HUES6 (cell line): ENCODE measurements around the gene MIXL1.
"Not testable (repeated sequence)": the region's sequence is repeated elsewhere in the genome, so short reads cannot be mapped to it uniquely, and the experiment has no call there.

Experiments
- H3K27ac ChIP-seq: 2 replicates; pipeline ENCODE4 v1.7.0; 2013; ENCODE audit warnings: low read depth, mild to moderate bottlenecking, low read length, inconsistent platforms
- H3K27me3 ChIP-seq: 2 replicates; pipeline ENCODE4 v1.6.1; 2013; ENCODE audit warnings: low read length; ENCODE audit not compliant: control insufficient read depth, insufficient read depth
- H3K36me3 ChIP-seq: 2 replicates; pipeline ENCODE4 v1.6.1; 2013; ENCODE audit warnings: low read length; ENCODE audit not compliant: control insufficient read depth, insufficient read depth
- H3K4me1 ChIP-seq: 2 replicates; pipeline ENCODE4 v1.6.1; 2013; ENCODE audit warnings: low read length; ENCODE audit not compliant: control insufficient read depth, insufficient read depth
- H3K4me3 ChIP-seq: 2 replicates; pipeline ENCODE4 v1.5.1; 2013; ENCODE audit warnings: low read depth, low read length
- H3K9ac ChIP-seq: one replicate; pipeline ENCODE4 v1.6.1; 2013; ENCODE audit warnings: mild to moderate bottlenecking, low read length
- H3K9me3 ChIP-seq: 2 replicates; pipeline ENCODE4 v1.6.1; 2013; ENCODE audit warnings: low read depth, low read length; ENCODE audit not compliant: control insufficient read depth, insufficient read depth

Gene MIXL1

DNA sequence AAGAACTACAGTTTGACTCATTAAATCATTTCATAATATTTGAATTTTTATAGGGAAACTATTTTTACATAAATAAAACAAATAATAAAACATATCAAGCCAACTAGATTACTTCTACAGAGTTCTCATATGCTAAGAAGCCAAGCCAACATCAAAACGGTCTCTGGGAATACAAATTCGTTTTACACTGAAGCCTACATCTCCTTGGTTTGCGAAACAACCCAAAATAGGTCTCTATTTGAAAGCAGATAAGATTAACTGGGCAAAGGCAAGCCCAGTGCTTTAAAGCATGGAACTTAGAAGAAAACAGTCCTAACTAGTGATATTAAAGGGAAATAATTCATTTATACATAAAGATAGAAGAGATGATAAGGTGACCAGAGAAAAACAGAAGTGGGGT is 25.3 kb downstream of the MIXL1 start:
- H3K9ac ChIP-seq, result no peak overlapping the region
- no peak overlapping the region for H3K27ac ChIP-seq
- no peak overlapping the region for H3K4me3 ChIP-seq
- no peaks in the 10 kb centered on the region for H3K9me3 ChIP-seq
- no peaks in the 10 kb centered on the region for H3K4me1 ChIP-seq
- H3K36me3 ChIP-seq, result peaks cover 27% of the 10 kb centered on the region
- H3K27me3 ChIP-seq, result no peaks in the 10 kb centered on the region

- no peak overlapping the region for H3K4me3 ChIP-seq
- H3K36me3 ChIP-seq, result peaks cover 21% of the 10 kb centered on the region
- H3K4me1 ChIP-seq, result no peaks in the 10 kb centered on the region
- H3K27ac ChIP-seq, result no peak overlapping the region
- no peak overlapping the region for H3K9ac ChIP-seq
- H3K27me3 ChIP-seq, result no peaks in the 10 kb centered on the region
- no peaks in the 10 kb centered on the region for H3K9me3 ChIP-seq
These were observed 27.0 kb downstream of the MIXL1 start for GRCh38 chr1:226250511-226250910.

- not testable (repeated sequence) for H3K9ac ChIP-seq, H3K27ac ChIP-seq, H3K27me3 ChIP-seq, H3K4me1 ChIP-seq, H3K4me3 ChIP-seq, H3K9me3 ChIP-seq
- peaks cover 21% of the 10 kb centered on the region for H3K36me3 ChIP-seq
These were observed 29.4 kb downstream of the MIXL1 start for GRCh38 chr1:226252841-226253240.

DNA sequence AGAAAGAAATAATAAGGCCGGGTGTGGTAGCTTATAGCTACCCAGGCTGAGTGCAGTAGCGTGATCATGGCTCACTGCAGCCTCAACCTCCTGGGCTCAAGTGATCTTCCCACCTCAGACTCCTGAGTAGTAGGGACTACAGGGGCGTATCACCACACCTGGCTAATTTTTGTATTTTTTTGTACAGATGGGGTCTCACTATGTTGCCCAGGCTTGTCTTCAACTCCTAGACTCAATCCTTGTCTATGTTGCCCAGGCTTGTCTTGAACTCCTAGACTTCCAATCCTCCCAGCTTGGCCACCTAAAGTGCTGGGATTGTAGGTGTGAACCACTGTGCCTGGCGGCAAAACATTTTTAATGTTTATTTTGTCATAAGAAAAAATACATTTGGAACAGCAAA is 30.5 kb downstream of the MIXL1 start:
- H3K4me3 ChIP-seq, result no peak overlapping the region

DNA sequence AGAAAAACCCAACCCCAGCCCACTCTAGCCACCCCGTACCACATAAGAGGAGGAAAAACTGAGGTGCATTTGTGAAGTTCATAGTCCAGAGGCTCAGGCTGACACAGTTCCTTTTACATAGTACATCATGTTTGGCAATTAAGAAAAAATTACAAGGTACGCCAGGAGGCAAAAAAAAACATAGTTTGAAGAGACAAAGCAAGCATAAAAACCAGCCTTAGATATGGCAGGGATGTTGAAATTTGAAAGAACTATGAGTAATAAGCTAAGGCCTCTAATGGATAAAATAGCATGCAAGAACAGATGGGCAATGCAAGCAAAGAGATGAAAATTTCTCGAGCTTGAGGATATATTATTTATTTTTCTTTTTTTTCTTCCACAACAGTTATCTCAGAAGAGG is 31.9 kb downstream of the MIXL1 start:
- H3K9ac ChIP-seq, result no peak overlapping the region
- no peaks in the 10 kb centered on the region for H3K27me3 ChIP-seq
- H3K4me3 ChIP-seq, result no peak overlapping the region
- peaks cover 4% of the 10 kb centered on the region; the same call in 1 of the 2 replicates for H3K9me3 ChIP-seq
- H3K4me1 ChIP-seq, result no peaks in the 10 kb centered on the region
- no peak overlapping the region for H3K27ac ChIP-seq
- peaks cover 16% of the 10 kb centered on the region for H3K36me3 ChIP-seq

More for the DNA sequence above, 30.5 kb downstream of the MIXL1 start:
- Histone ChIP-seq H3K36me3 (peaks cover 18% of the 10 kb centered on the region), H3K9me3 (no peaks in the 10 kb centered on the region; the same call in 1 of the 2 replicates), H3K27ac (no peak overlapping the region), H3K27me3 (no peaks in the 10 kb centered on the region), H3K9ac (no peak overlapping the region), H3K4me1 (no peaks in the 10 kb centered on the region)

GRCh38 chr1:226261818-226262217 is 38.4 kb downstream of the MIXL1 start:
- Histone ChIP-seq H3K27ac (no peak overlapping the region), H3K9ac (no peak overlapping the region), H3K9me3 (peaks cover 4% of the 10 kb centered on the region; the same call in 1 of the 2 replicates), H3K27me3 (no peaks in the 10 kb centered on the region), H3K36me3 (peaks cover 59% of the 10 kb centered on the region), H3K4me3 (no peak overlapping the region), H3K4me1 (no peaks in the 10 kb centered on the region)

GRCh38 chr1:226268421-226269124 is 45.1 kb downstream of the MIXL1 start:
- Histone ChIP-seq H3K4me1 (peaks cover 8% of the 10 kb centered on the region; the same call in 1 of the 2 replicates), H3K27me3 (no peaks in the 10 kb centered on the region), H3K36me3 (peaks cover 21% of the 10 kb centered on the region), H3K9me3 (no peaks in the 10 kb centered on the region), H3K9ac (no peak overlapping the region), H3K4me3 (no peak overlapping the region), H3K27ac (no peak overlapping the region)

GRCh38 chr1:226272233-226272902 is 48.9 kb downstream of the MIXL1 start:
- H3K27ac ChIP-seq, H3K9ac ChIP-seq, H3K27me3 ChIP-seq, H3K9me3 ChIP-seq, H3K4me3 ChIP-seq, H3K4me1 ChIP-seq, H3K36me3 ChIP-seq: not testable (repeated sequence)

GRCh38 chr1:226274138-226274537 is 50.7 kb downstream of the MIXL1 start:
- no peak overlapping the region for H3K27ac ChIP-seq
- peaks cover 8% of the 10 kb centered on the region; the same call in 1 of the 2 replicates for H3K4me1 ChIP-seq
- no peak overlapping the region for H3K4me3 ChIP-seq
- H3K9ac ChIP-seq, result no peak overlapping the region
- no peaks in the 10 kb centered on the region for H3K9me3 ChIP-seq
- no peaks in the 10 kb centered on the region for H3K27me3 ChIP-seq
- peaks cover 12% of the 10 kb centered on the region for H3K36me3 ChIP-seq

DNA sequence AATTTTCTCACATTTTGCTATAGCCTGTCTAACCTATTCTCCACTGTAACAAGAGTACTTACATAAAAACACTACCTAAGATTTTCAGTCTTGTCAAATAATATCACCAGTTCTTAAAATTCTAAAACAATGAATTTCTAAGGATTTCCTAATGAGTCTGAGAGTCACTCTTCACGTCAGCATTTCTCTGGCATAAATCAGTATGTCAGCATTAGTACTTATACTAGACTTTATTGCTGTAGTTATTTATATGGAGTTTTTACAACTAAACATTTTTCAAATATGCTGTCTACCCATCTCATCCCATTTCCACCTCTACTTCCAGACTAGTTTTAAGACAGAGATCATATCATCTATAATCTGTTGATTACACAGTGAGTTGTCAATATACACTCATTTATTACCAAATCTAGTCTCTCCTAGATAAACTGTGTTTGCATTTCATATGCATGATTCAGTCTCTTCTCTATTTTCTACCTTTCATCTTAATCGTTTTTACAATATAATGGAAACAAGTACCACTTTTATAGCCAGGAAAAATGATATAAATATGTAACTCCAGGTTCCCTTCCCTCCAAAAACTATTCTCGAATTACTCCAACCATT is 52.7 kb downstream of the MIXL1 start:
- H3K36me3 ChIP-seq, result peaks cover 9% of the 10 kb centered on the region

More for the DNA sequence above, 52.7 kb downstream of the MIXL1 start:
- no peak overlapping the region for H3K27ac ChIP-seq
- no peak overlapping the region for H3K9ac ChIP-seq
- no peaks in the 10 kb centered on the region for H3K9me3 ChIP-seq
- no peak overlapping the region for H3K4me3 ChIP-seq
- H3K27me3 ChIP-seq, result no peaks in the 10 kb centered on the region
- H3K4me1 ChIP-seq, result peaks cover 3% of the 10 kb centered on the region; the same call in 1 of the 2 replicates
